ENCODE data around the gene TPGS1.

TPGS1 gene

DNA sequence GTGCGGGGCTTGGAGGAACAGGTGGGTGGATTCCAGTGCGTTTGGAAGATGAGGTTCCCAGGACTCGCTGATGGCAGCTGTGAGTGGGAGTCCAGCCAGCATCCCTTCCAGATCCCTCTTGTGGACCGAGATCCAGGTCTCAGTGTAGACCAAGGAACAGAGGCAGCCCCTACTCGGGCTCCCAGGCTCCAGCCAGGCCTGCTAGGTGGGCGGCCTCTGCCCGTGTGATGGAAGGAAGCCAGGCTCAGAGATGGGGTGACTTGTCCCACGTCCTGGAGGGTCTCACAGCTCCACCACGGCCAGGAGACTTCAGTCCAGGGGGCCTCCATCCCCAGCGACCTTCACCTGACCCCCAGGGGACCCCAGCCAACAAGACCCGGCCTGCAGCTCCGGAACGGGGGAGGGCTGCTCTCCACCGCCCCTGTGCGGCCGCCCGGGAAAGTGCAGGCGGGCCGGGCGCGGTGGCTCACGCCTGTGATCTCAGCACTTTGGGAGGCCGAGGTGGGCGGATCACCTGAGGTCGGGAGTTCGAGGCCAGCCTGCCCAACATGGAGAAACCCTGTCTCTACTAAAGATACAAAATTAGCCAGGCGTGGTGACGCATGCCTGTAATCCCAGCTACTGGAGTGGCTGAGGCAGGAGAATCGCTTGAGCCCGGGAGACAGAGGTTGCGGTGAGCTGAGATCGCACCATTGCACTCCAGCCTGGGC is 11.7 kb upstream of the TPGS1 start:
- TF ChIP-seq POLR2A (IDR thresholded peaks at IDR 0.05; ENCODE audit: low read length), result no peak
- no peak for TF ChIP-seq GATA1 (IDR thresholded peaks at IDR 0.05; ENCODE audit: low read depth, low read length)
- DNase-seq, result peak; percentile 69 to 72

DNA sequence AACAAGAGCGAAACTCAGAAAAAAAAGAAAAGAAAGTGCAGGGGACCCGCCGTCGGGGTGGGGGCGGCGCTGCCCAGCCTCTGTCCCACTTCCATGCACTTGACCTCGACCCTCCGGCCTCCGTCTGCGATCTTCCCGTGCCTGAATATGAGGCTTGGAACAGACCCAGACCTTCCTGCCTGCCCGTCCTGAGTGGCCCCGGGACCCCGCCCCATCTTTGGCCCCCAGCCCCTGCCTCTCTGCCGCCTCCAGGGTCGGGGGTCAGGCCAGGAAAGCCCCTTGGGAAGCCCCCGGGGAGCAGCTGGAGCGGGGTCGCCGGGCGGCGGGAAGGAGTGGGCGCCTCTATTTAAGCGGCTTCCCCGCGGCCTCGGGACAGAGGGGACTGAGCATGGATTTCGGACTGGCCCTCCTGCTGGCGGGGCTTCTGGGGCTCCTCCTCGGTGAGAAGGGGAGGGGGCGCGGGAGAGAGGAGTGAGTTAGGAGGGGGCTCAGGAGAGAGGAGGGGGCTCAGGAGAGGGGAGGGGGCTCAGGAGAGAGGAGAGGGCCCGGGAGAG is 11.1 kb upstream of the TPGS1 start, which contains the start of gene MADCAM1:
Gene MADCAM1, plus strand, starts transcription at position 375 of the 554 bp plus-strand sequence. Its CDS starts 14 bp downstream, at position 389.
- TF ChIP-seq POLR2A (IDR thresholded peaks at IDR 0.05; ENCODE audit: low read length) (no peak), GATA1 (IDR thresholded peaks at IDR 0.05; ENCODE audit: low read depth, low read length) (no peak)
- DNase-seq, result no peak

DNA sequence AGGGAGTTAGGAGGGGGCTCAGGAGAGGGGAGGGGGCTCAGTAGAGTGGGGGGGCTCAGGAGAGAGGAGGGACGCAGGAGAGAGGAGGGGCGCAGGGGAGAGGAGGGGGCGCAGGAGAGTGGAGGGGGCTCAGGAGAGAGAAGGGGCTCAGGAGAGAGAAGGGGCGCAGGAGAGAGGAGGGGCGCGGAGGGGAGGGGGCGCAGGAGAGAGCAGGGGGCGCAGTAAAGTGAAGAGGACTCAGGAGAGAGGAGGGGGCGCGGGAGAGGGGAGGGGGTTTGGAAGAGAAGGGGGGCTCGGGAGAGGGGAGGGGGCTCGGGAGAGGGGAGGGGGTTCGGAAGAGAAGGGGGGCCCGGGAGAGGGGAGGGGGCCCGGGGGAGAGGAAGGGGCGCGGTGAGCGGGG is 10.3 kb upstream of the TPGS1 start:
- DNase-seq, result no peak
- TF ChIP-seq POLR2A (IDR thresholded peaks at IDR 0.05; ENCODE audit: low read length) (no peak), GATA1 (IDR thresholded peaks at IDR 0.05; ENCODE audit: low read depth, low read length) (no peak)

DNA sequence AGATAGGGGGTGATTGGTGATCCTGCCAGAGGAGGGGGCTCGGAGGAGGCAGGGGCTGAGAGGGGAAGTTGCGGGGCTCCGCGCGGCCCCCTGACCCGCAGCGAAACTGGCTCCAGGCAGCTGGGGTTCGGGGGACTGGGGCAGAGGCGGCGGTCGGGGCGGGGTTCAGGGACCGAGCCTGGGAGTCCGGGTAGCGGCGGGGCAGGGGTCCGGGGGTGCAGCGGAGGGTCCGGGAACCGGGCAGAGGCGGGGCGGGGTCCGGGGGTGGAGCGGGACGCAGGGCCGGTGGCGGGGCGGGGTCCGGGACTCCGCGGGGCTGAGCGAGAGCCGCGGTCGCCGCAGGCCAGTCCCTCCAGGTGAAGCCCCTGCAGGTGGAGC is 9.8 kb upstream of the TPGS1 start:
- no peak for TF ChIP-seq GATA1 (IDR thresholded peaks at IDR 0.05; ENCODE audit: low read depth, low read length)
- TF ChIP-seq POLR2A (IDR thresholded peaks at IDR 0.05; ENCODE audit: low read length), result no peak
- DNase-seq, result no peak

DNA sequence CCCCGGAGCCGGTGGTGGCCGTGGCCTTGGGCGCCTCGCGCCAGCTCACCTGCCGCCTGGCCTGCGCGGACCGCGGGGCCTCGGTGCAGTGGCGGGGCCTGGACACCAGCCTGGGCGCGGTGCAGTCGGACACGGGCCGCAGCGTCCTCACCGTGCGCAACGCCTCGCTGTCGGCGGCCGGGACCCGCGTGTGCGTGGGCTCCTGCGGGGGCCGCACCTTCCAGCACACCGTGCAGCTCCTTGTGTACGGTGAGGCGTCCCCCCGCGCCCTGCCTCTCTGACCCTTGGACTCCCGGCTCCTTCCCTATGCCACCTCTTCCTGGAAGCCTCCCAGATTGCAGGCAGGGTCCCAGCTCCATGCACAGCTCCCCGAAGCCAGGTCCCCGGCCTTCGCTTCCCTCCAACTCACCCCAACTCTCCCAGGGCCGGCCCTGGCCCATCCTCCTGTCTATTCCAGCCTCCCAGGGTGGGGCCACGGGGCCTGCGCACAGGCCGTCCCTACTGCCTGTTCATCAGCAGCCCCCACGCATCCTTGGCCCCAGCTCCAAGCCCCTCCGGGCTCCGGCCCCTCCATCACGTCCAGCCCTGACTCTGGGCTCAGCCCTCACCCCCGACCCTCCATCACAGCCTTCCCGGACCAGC is 9.3 kb upstream of the TPGS1 start:
- no peak for TF ChIP-seq POLR2A (IDR thresholded peaks at IDR 0.05; ENCODE audit: low read length)
- no peak for TF ChIP-seq GATA1 (IDR thresholded peaks at IDR 0.05; ENCODE audit: low read depth, low read length)
- no peak for DNase-seq

DNA sequence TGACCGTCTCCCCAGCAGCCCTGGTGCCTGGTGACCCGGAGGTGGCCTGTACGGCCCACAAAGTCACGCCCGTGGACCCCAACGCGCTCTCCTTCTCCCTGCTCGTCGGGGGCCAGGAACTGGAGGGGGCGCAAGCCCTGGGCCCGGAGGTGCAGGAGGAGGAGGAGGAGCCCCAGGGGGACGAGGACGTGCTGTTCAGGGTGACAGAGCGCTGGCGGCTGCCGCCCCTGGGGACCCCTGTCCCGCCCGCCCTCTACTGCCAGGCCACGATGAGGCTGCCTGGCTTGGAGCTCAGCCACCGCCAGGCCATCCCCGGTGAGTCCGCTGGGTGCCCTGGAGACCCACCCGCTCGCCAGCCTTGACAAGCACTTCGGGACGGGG is 8.8 kb upstream of the TPGS1 start:
- DNase-seq, result no peak
- TF ChIP-seq GATA1 (IDR thresholded peaks at IDR 0.05; ENCODE audit: low read depth, low read length), result no peak
- TF ChIP-seq POLR2A (IDR thresholded peaks at IDR 0.05; ENCODE audit: low read length), result no peak

DNA sequence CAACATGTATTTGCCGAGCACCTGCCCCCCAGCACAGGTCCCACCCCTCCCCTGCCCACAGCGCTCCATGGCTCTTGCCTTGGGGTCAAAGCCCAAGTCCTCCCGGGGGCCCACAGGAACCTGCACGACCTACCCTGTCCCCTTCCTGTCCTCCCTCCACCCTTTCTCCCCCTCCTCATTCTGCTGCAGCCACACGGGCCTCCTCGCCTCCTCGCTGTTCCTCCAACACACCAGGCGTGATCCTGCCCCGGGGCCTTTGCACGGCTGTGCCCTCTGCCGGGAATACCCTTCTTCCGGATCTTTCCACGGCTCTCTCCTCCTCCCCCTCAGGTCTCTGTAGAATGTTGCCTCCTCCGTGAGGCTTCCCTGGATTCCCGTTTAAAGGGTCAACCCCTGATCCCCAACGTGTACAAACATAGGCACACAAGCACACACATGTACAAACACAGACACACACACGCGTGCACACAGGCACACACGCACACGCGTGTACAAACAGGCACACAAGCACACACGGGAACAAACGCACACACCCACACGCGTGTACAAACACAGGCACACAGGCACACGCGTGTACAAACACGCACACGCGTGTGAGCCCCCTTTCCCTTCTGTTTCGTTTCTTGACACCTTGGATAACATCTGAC is 8.2 kb upstream of the TPGS1 start:
- no peak for DNase-seq
- TF ChIP-seq GATA1 (IDR thresholded peaks at IDR 0.05; ENCODE audit: low read depth, low read length) (no peak), POLR2A (IDR thresholded peaks at IDR 0.05; ENCODE audit: low read length) (no peak)

DNA sequence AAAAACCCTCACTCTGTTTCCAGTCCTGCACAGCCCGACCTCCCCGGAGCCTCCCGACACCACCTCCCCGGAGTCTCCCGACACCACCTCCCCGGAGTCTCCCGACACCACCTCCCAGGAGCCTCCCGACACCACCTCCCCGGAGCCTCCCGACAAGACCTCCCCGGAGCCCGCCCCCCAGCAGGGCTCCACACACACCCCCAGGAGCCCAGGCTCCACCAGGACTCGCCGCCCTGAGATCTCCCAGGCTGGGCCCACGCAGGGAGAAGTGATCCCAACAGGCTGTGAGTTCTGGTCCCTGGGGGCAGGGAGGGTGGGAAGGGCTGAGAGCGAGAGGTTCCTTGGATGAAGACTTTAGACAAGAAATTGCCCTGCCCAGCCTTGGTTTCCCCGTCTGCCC is 5.7 kb upstream of the TPGS1 start:
- no peak for DNase-seq
- TF ChIP-seq GATA1 (IDR thresholded peaks at IDR 0.05; ENCODE audit: low read depth, low read length), result no peak

DNA sequence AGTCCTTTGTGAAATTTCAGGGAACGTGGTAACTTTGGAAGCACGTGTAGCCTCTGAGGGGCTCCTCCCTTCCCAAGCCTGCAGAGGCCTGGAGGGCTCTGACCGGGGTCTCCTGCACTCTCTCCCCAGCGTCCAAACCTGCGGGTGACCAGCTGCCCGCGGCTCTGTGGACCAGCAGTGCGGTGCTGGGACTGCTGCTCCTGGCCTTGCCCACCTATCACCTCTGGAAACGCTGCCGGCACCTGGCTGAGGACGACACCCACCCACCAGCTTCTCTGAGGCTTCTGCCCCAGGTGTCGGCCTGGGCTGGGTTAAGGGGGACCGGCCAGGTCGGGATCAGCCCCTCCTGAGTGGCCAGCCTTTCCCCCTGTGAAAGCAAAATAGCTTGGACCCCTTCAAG is 2.7 kb upstream of the TPGS1 start:
- no peak for DNase-seq
- no peak for TF ChIP-seq POLR2A (IDR thresholded peaks at IDR 0.05; ENCODE audit: low read length)
- no peak for TF ChIP-seq GATA1 (IDR thresholded peaks at IDR 0.05; ENCODE audit: low read depth, low read length)

DNA sequence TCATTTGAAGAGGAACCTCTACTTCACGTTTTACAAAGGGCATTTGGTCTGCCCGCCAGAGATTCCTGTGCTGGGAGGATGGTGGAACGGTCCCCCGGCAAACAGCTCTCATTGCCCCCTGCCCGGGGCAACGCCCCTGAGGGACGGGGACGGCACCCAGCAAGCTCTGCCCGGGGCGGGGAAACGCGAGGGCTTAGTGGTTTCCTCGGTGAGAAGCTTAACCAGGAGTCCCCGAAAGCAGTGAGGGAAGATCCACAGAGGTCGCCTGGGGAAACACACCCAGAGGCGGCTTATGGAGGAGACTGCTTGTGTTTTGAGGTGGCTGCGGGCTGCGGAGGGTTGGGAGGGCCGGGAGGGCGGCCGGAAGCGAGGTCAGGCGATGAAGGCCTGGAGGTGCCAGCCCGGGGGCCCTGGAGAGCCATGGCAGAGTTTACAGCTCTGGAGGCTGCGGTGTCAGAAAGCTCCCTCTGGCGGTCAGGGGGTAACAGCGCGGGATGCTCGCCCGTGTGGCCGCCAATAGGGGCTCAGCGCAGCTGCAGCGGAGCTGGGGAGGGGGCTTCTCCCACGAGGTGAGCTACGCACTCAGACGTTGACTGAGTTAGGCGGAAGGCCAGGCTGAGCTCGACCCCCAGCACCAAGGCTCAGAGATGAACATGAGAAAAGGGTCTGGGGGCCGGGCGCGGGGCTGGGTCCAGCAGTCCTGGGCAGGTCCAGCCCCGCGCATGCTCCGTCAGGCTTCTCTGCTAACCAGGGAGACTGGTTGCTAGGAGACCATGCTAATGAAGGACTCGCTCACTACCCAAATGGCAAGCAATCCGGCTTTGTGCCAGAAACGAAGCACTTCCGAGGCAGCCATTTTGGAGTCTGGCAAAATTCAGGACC is 652 bp upstream of the TPGS1 start:
- peak; percentile 99 for DNase-seq
- TF ChIP-seq POLR2A (IDR thresholded peaks at IDR 0.05; ENCODE audit: low read length) (peak; percentile 23), GATA1 (IDR thresholded peaks at IDR 0.05; ENCODE audit: low read depth, low read length) (no peak)

DNA sequence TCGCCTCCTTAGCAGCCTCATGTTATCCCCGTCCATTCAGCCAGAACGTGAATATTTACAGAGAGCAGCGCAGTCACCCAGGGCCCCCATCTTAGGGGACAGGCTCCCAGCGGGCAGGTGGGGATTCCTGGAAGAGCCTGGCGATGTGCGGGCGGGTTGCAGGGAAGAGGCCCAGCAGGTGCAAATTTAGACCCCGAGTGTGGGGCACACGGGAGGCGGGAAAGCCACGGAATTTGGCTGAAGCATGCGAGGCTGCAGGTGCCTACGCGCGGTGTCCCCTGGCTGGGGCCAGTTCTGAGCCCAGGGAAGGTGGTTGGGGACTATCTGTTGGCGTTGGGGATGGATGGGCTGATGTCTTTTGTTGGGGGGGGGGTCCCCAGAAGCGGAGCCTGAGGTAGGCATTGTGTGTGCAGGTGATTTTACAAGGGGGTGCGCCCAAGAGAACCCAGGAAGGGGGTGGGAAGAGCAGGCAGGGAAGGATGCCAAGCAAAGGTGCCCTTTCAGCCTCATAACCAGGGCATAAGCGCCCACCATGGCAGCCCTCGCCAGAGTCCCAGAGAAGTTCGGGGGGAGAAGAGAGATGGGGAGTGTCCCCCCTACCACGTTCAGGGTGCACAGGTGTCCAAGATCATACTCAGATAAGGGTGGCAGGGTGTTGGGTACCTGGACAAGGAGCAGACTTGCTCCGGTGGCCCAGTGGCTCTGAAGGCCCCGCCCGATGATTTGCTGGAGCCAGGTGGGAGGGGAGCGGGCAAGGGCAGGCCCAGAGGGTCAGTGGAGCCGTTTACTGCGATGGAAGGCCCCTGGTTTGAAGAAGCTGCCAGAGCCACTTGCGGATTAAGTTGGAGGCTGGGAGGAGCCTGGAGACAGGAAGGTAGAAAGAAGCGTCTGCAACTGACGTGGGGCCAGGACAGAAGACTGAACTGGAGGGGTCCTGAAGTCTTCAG is 1.2 kb downstream of the TPGS1 start:
- TF ChIP-seq POLR2A (IDR thresholded peaks at IDR 0.05; ENCODE audit: low read length) (no peak), GATA1 (IDR thresholded peaks at IDR 0.05; ENCODE audit: low read depth, low read length) (no peak)
- no peak for DNase-seq

DNA sequence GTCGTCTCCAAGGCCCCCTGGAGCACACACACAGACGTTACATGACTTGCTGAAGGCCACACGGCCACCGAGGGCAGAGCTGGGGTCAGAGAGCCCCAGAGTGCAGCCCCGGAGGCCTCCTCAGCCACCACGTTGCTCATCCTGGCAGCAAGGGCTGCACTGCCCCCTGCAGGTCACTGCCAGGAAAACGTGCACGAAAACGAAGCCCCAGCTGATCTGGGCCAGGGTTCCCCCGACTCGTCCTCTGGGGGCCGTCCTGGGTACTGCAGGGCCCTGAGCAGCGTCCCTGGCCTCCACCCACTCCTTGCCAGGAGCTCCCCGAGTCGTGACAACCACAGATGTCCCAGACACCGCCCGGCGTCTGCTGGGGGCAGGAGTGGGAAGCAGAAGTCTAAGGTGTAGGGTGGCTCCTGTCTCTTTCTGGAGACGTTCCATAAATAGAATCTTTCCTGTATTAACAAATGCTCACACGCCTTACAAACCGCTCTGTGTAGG is 3.4 kb downstream of the TPGS1 start:
- no peak for TF ChIP-seq GATA1 (IDR thresholded peaks at IDR 0.05; ENCODE audit: low read depth, low read length)
- no peak for TF ChIP-seq POLR2A (IDR thresholded peaks at IDR 0.05; ENCODE audit: low read length)
- peak; percentile 95 to 96 for DNase-seq
